ENCODE measurements around the gene PRKG1.

DNA sequence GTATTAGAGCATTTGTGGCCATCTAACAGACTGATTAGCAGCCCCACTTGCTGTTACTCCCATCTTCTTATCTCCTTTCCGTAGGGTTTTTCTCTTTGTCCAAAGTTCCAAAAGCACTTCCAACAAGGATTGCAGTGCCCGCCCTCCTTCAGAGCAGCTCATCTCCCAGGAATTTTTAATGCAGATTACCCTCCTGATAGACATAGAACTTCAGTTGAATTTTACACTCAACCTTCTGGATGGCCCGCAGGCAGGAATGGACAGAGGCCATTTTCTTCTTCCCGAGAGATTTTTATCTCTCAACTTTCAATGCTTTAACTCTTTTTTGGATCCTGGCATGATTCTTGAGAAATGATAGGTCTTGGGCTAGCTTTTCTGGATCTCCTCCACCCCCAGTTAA is 23.3 kb downstream of the PRKG1 start:
- TF ChIP-seq, protein P1, sequence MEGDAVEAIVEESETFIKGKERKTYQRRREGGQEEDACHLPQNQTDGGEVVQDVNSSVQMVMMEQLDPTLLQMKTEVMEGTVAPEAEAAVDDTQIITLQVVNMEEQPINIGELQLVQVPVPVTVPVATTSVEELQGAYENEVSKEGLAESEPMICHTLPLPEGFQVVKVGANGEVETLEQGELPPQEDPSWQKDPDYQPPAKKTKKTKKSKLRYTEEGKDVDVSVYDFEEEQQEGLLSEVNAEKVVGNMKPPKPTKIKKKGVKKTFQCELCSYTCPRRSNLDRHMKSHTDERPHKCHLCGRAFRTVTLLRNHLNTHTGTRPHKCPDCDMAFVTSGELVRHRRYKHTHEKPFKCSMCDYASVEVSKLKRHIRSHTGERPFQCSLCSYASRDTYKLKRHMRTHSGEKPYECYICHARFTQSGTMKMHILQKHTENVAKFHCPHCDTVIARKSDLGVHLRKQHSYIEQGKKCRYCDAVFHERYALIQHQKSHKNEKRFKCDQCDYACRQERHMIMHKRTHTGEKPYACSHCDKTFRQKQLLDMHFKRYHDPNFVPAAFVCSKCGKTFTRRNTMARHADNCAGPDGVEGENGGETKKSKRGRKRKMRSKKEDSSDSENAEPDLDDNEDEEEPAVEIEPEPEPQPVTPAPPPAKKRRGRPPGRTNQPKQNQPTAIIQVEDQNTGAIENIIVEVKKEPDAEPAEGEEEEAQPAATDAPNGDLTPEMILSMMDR (IDR thresholded peaks at IDR 0.05) = no peak
- TF ChIP-seq POLR2A (IDR thresholded peaks at IDR 0.05) (no peak), POLR2AphosphoS5 (IDR thresholded peaks at IDR 0.05; ENCODE audit: insufficient read depth in 1 of 2, low read depth in 1 of 2) (no peak)
